Measurements from ENCODE around the gene CD84. TPM values are rescaled to one million over a fixed set of nuclear protein-coding genes. Genes with fewer than 3 reads are reported as not detected.

The CD84 gene
- total RNA-seq, 2 experiments from 2014 or later = 22.2 to 23.4 TPM

DNA sequence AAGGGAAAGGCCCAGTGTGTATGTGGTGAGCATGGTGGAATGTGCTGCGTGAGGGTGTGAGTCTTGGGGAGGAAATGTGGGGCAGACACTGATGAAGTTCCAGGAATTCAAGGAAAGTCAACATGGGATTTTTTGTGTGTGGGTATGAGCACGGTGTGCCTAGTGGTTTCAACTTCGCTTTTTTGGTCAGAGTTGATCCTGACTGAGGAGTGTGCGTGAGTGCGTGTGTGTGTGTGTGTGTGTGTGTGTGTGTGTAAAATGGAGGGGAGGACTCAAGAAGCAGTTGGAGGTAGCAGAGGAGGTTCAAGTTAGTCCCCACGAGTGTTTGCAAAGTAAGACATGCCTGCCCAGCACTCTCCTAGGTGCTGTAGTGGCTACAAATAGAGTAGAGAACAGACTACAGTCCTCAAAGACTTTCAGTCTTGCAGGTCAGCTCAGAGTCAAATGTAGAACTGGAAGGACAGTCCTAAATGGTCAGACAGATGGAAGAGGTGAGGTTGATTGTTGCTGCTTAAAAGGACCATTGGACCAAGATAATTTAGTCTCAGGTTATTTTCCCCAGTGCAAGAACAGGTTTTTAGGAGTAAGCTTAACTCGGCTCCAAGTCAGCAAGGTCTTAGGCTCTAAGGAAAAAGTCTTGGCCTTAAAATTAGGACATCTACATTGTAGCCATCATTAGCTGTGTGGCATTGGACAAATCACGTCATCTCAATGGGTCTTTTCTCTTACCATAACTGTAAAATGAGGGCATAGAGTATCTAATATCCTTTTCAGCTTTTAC is 42.5 kb upstream of the CD84 start:
- ChIA-PET POLR2A (interaction anchor here (0.6 to 1.3 kb wide), 11 partner anchors 13 to 369 kb away, joined by 3 to 8 read pairs (median 5); no protein-coding TSS in a partner anchor), CTCF (ENCODE audit: unreplicated experiment) (interaction anchor here (2.4 kb wide), 1 partner anchor 53 kb away, joined by 12 read pairs; no protein-coding TSS in a partner anchor)
- peaks cover 100% of the 10 kb centered on the region for H3K4me1 ChIP-seq (ENCODE audit: insufficient read depth, low read length, poor library complexity, severe bottlenecking)
- no peaks in the 10 kb centered on the region for H4K20me1 ChIP-seq (ENCODE audit: insufficient read depth, low read length)
- no peaks in the 10 kb centered on the region for H3K79me2 ChIP-seq (ENCODE audit: insufficient read depth, low read depth, low read length)
- H3K4me2 ChIP-seq (ENCODE audit: low read length) = peak overlapping the region; percentile 67
- no peaks in the 10 kb centered on the region for H3K9me2 ChIP-seq (ENCODE audit: insufficient read depth, low read length)
- peak overlapping the region; percentile 87 for H3K27ac ChIP-seq (ENCODE audit: low read depth, low read length, poor library complexity, severe bottlenecking)
- intact Hi-C loops (cut with micrococcal nuclease; ENCODE audit: unreplicated experiment) = loop anchor here (5.0 kb wide), 1 partner anchor 175 kb away; the partner anchor contains the start of gene LY9
- peak overlapping the region; percentile 0 for H3K4me3 ChIP-seq (ENCODE audit: low read depth, low read length, poor library complexity, severe bottlenecking)
- H3K36me3 ChIP-seq (ENCODE audit: insufficient read depth, low read length) = 0 out of 2 replicates have a peak, but pooled peaks cover 8% of the 10 kb centered on the region
- TF ChIP-seq, protein P1, sequence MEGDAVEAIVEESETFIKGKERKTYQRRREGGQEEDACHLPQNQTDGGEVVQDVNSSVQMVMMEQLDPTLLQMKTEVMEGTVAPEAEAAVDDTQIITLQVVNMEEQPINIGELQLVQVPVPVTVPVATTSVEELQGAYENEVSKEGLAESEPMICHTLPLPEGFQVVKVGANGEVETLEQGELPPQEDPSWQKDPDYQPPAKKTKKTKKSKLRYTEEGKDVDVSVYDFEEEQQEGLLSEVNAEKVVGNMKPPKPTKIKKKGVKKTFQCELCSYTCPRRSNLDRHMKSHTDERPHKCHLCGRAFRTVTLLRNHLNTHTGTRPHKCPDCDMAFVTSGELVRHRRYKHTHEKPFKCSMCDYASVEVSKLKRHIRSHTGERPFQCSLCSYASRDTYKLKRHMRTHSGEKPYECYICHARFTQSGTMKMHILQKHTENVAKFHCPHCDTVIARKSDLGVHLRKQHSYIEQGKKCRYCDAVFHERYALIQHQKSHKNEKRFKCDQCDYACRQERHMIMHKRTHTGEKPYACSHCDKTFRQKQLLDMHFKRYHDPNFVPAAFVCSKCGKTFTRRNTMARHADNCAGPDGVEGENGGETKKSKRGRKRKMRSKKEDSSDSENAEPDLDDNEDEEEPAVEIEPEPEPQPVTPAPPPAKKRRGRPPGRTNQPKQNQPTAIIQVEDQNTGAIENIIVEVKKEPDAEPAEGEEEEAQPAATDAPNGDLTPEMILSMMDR (conservative IDR thresholded peaks at IDR 0.05; ENCODE audit: low read length) = no peak
- no peak for TF ChIP-seq EZH2phosphoT487 (IDR thresholded peaks at IDR 0.05; ENCODE audit: borderline replicate concordance, low read depth, low read length)
- no TSS peak for BruUV-seq (replicated peaks)
- peaks cover 15% of the 10 kb centered on the region; the same call in 1 of the 2 replicates for H3K9me3 ChIP-seq (ENCODE audit: low read length)
- no peak for DNase-seq (ENCODE audit: low spot score)
- peak overlapping the region; percentile 75 for H2AFZ ChIP-seq (ENCODE audit: low read length)

DNA sequence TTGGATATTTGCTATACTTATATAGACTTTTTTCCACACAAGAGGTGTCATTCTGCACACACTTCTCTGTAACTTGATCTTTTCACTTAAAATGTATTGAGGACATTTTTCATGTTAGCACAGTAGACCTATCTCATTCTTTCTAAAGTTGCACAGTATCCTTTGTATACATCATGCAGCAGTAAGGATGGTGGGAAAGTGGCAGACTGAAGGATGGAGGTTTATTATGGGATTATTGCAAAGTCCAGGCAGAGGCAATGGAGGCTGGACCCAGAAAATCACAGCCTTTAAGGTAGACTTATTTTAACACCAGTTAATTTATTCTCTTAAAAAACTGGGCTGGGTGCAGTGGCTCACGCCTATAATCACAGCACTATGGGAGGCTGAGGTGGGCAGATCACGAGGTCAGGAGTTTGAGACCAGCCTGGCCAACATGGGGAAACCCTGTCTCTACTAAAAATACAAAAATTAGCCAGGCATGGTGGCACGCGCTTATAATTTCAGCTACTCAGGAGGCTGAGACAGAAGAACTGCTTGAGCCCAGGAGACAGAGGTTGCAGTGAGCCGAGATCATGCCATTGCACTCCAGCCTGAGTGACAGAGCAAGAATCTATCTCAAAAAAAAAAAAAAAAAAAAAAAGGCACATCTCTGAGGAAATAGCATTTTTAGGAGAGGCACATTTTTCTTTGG is 41.8 kb upstream of the CD84 start:
- no peaks in the 10 kb centered on the region for H4K20me1 ChIP-seq (ENCODE audit: insufficient read depth, low read length)
- intact Hi-C loops (cut with micrococcal nuclease; ENCODE audit: unreplicated experiment) = loop anchor here (5.0 kb wide), 1 partner anchor 176 kb away; the partner anchor contains the start of gene LY9
- POLR2A ChIA-PET = interaction anchor here (0.6 to 3.1 kb wide), 10 partner anchors 9 to 361 kb away, joined by 3 to 16 read pairs (median 5); partner anchors contain the start of gene SLAMF6
- H3K79me2 ChIP-seq (ENCODE audit: insufficient read depth, low read depth, low read length) = no peaks in the 10 kb centered on the region
- H3K4me2 ChIP-seq (ENCODE audit: low read length) = peak overlapping the region; percentile 67
- DNase-seq (ENCODE audit: low spot score) = no peak
- CTCF ChIA-PET (ENCODE audit: unreplicated experiment) = interaction anchor here (2.4 kb wide), 1 partner anchor 54 kb away, joined by 12 read pairs; no protein-coding TSS in a partner anchor
- H3K4me1 ChIP-seq (ENCODE audit: insufficient read depth, low read length, poor library complexity, severe bottlenecking) = peaks cover 95% of the 10 kb centered on the region
- H3K9me3 ChIP-seq (ENCODE audit: low read length) = peaks cover 20% of the 10 kb centered on the region; the same call in 1 of the 2 replicates
- peak overlapping the region; percentile 75 for H2AFZ ChIP-seq (ENCODE audit: low read length)
- BruUV-seq (replicated peaks) = no TSS peak
- H3K27ac ChIP-seq (ENCODE audit: low read depth, low read length, poor library complexity, severe bottlenecking) = peak overlapping the region; percentile 87
- TF ChIP-seq, protein P1 (conservative IDR thresholded peaks at IDR 0.05; ENCODE audit: low read length) = no peak
- no peak for TF ChIP-seq EZH2phosphoT487 (IDR thresholded peaks at IDR 0.05; ENCODE audit: borderline replicate concordance, low read depth, low read length)
- H3K36me3 ChIP-seq (ENCODE audit: insufficient read depth, low read length) = 0 out of 2 replicates have a peak, but pooled peaks cover 8% of the 10 kb centered on the region
- H3K4me3 ChIP-seq (ENCODE audit: low read depth, low read length, poor library complexity, severe bottlenecking) = peak overlapping the region; percentile 0
- H3K9me2 ChIP-seq (ENCODE audit: insufficient read depth, low read length) = no peaks in the 10 kb centered on the region

Measured in OCI-LY7 (cell line).